GM23248 (cell line): Measurements from ENCODE around the gene CEACAM21. TPM values are rescaled to one million over a fixed set of nuclear protein-coding genes. Genes with fewer than 3 reads are reported as not detected.

Source experiments
- DNase-seq: peaks from one replicate; pipeline ENCODE4 v3.0.0-alpha.2; 2015
- H2AFZ ChIP-seq: fragments of 200-600 bp; sonication (generic); 2 replicates; pipeline ENCODE4 v1.6.1; 2016; ENCODE audit warnings: antibody characterized with exemption
- H3F3A ChIP-seq: fragments of 200-600 bp; sonication (generic); 2 replicates; pipeline ENCODE4 v1.6.1; 2016; ENCODE audit warnings: mild to moderate bottlenecking, antibody characterized with exemption, mixed run types; ENCODE audit not compliant: insufficient read depth
- H3K27ac ChIP-seq: fragments of 200-600 bp; sonication (generic); 2 replicates; pipeline ENCODE4 v1.5.1; 2016; ENCODE audit warnings: mild to moderate bottlenecking
- H3K27me3 ChIP-seq: fragments of 200-600 bp; sonication (generic); replicated peaks from 2 replicates; pipeline ENCODE4 v1.6.1; 2016; ENCODE audit warnings: mild to moderate bottlenecking; ENCODE audit not compliant: insufficient read depth
- H3K36me3 ChIP-seq: fragments of 200-600 bp; sonication (generic); 2 replicates; pipeline ENCODE4 v1.6.1; 2016; ENCODE audit warnings: low read depth, mild to moderate bottlenecking
- H3K4me1 ChIP-seq: fragments of 200-600 bp; sonication (generic); 2 replicates; pipeline ENCODE4 v1.6.1; 2016; ENCODE audit warnings: mild to moderate bottlenecking; ENCODE audit not compliant: insufficient read depth
- H3K4me2 ChIP-seq: fragments of 200-600 bp; sonication (generic); one replicate; pipeline ENCODE4 v1.6.1; 2016; ENCODE audit warnings: mild to moderate bottlenecking; ENCODE audit not compliant: unreplicated experiment
- H3K4me3 ChIP-seq: fragments of 200-600 bp; sonication (generic); 2 replicates; pipeline ENCODE4 v1.5.1; 2016; ENCODE audit warnings: mild to moderate bottlenecking
- H3K79me2 ChIP-seq: fragments of 200-600 bp; sonication (generic); 2 replicates; pipeline ENCODE4 v1.6.1; 2016; ENCODE audit warnings: mild to moderate bottlenecking; ENCODE audit not compliant: insufficient read depth
- H3K9ac ChIP-seq: fragments of 200-600 bp; sonication (generic); 2 replicates; pipeline ENCODE4 v1.6.1; 2016; ENCODE audit warnings: mild to moderate bottlenecking
- H3K9me2 ChIP-seq: fragments of 200-600 bp; sonication (generic); 2 replicates; pipeline ENCODE4 v1.6.1; 2016; ENCODE audit warnings: mixed run types, mild to moderate bottlenecking, moderate library complexity; ENCODE audit not compliant: insufficient read depth
- H3K9me3 ChIP-seq: fragments of 200-600 bp; sonication (generic); one replicate; pipeline ENCODE4 v1.6.1; 2017; ENCODE audit warnings: low read depth
- H4K20me1 ChIP-seq: fragments of 200-600 bp; sonication (generic); 2 replicates; pipeline ENCODE4 v1.6.0; 2016; ENCODE audit not compliant: insufficient read depth
- EZH2 ChIP-seq: fragments of 200-600 bp; sonication (generic); IDR thresholded peaks from 2 replicates; pipeline ENCODE4 v1.6.1; 2018; ENCODE audit warnings: antibody characterized with exemption, mild to moderate bottlenecking; ENCODE audit not compliant: insufficient read depth, poor library complexity, severe bottlenecking
- EZH2phosphoT487 ChIP-seq: fragments of 200-600 bp; sonication (generic); IDR thresholded peaks from 2 replicates; pipeline ENCODE4 v1.6.1; 2018; ENCODE audit warnings: antibody characterized with exemption, moderate library complexity, mild to moderate bottlenecking, low read depth; ENCODE audit not compliant: insufficient read depth
- WGBS, 2 experiments: methylation state at CpG; one replicate each; pipeline ENCODE4 v1.1.6; 2015 to 2017; ENCODE audit warnings: low lambda C conversion rate in 2 of 2, low coverage in 1 of 2; ENCODE audit errors: missing lambda C conversion rate in 2 of 2; 5-methylcytosine and 5-hydroxymethylcytosine counted together
- in situ Hi-C: fragments of 300-500 bp; cut with MboI; formaldehyde crosslinking; loops from 2 replicates; pipeline ENCODE4 v1.15.0; 2020
- polyA plus RNA-seq: library from polyadenylated mRNA; unstranded; fragments of >200 nt; fragmentation: Nextera tagmentation; extraction: Ambion mirVana; gene quantifications from 2 replicates; pipeline ENCODE4 v1.2.1, GENCODE V29; 2016
- total RNA-seq: library from RNA; depleted of rRNA; stranded (reverse); fragments of >200 nt; shearing (Covaris generic); gene quantifications from 2 replicates; pipeline ENCODE4 v1.2.3, GENCODE V29; 2014; rRNA removed

The CEACAM21 gene
- not detected in 2 replicates for total RNA-seq
- polyA plus RNA-seq: not detected in 2 replicates

GRCh38 chr19:41575998-41576397 is at the start of gene CEACAM21:
Gene CEACAM21 (plus strand): TSS chr19:41576166. CDS start chr19:41576275, 109 bp downstream.
- H3F3A ChIP-seq: no peaks in the 10 kb centered on the region
- H3K9me3 ChIP-seq: no peaks in the 10 kb centered on the region
- in situ Hi-C loops: no loop called here
- H3K4me3 ChIP-seq: no peak within 1 kb of the TSS
- H3K27me3 ChIP-seq: peaks cover 17% of the 10 kb centered on the region
- no peak within 1 kb of the TSS for H3K4me2 ChIP-seq
- no peaks in the 10 kb centered on the region for H3K79me2 ChIP-seq
- no peak for TF ChIP-seq EZH2phosphoT487
- no peak for TF ChIP-seq EZH2
- no peaks in the 10 kb centered on the region for H3K4me1 ChIP-seq
- no peaks in the 10 kb centered on the region for H3K36me3 ChIP-seq
- no peaks in the 10 kb centered on the region for H4K20me1 ChIP-seq
- H2AFZ ChIP-seq: no peak within 1 kb of the TSS
- no peak within 1 kb of the TSS for H3K27ac ChIP-seq
- 6 to 16% methylated on average over 4 of the region's 4 CpGs for WGBS, 2 experiments
- no peak for DNase-seq
- H3K9me2 ChIP-seq: no peaks in the 10 kb centered on the region
- no peak within 1 kb of the TSS for H3K9ac ChIP-seq

GRCh38 chr19:41527089-41527488 is 48.9 kb upstream of the CEACAM21 start:
- Histone ChIP-seq H3K79me2 (no peaks in the 10 kb centered on the region), H4K20me1 (no peaks in the 10 kb centered on the region), H3K4me3 (no peak overlapping the region), H3K4me2 (no peak overlapping the region), H3K36me3 (no peaks in the 10 kb centered on the region), H3K4me1 (peaks cover 14% of the 10 kb centered on the region), H3K27me3 (peaks cover 21% of the 10 kb centered on the region), H2AFZ (no peak overlapping the region), H3K27ac (no peak overlapping the region), H3F3A (peaks cover 17% of the 10 kb centered on the region), H3K9me2 (no peaks in the 10 kb centered on the region), H3K9me3 (no peaks in the 10 kb centered on the region), H3K9ac (no peak overlapping the region)
- 2 to 4% methylated on average over 3 of the region's 3 CpGs for WGBS, 2 experiments
- peak; percentile 18 for DNase-seq
- TF ChIP-seq EZH2: no peak
- no peak for TF ChIP-seq EZH2phosphoT487
- in situ Hi-C loops: no loop called here

GRCh38 chr19:41528106-41528505 is 47.9 kb upstream of the CEACAM21 start:
- Histone ChIP-seq H3K4me1 (peaks cover 17% of the 10 kb centered on the region), H2AFZ (no peak overlapping the region), H3K27ac (no peak overlapping the region), H3F3A (peaks cover 20% of the 10 kb centered on the region), H3K36me3 (no peaks in the 10 kb centered on the region), H3K4me3 (no peak overlapping the region), H3K27me3 (peaks cover 11% of the 10 kb centered on the region; the same call in 1 of the 2 replicates), H3K9me2 (no peaks in the 10 kb centered on the region), H3K4me2 (no peak overlapping the region), H3K9ac (no peak overlapping the region), H3K79me2 (no peaks in the 10 kb centered on the region), H3K9me3 (no peaks in the 10 kb centered on the region), H4K20me1 (no peaks in the 10 kb centered on the region)
- in situ Hi-C loops: no loop called here
- WGBS, 2 experiments: 44 to 62% methylated on average over 2 of the region's 2 CpGs
- no peak for DNase-seq
- no peak for TF ChIP-seq EZH2phosphoT487
- no peak for TF ChIP-seq EZH2

GRCh38 chr19:41529484-41530183 is 46.3 kb upstream of the CEACAM21 start:
- no peak overlapping the region for H2AFZ ChIP-seq
- H3K9ac ChIP-seq: no peak overlapping the region
- peaks cover 20% of the 10 kb centered on the region for H3F3A ChIP-seq
- WGBS, 2 experiments: 77 to 80% methylated on average over 4 of the region's 4 CpGs
- DNase-seq: no peak
- no peaks in the 10 kb centered on the region for H3K9me2 ChIP-seq
- H3K27ac ChIP-seq: no peak overlapping the region
- no peak overlapping the region for H3K4me2 ChIP-seq
- H3K4me1 ChIP-seq: peaks cover 17% of the 10 kb centered on the region
- H3K4me3 ChIP-seq: no peak overlapping the region
- no peaks in the 10 kb centered on the region for H3K36me3 ChIP-seq
- H3K27me3 ChIP-seq: no peaks in the 10 kb centered on the region
- TF ChIP-seq EZH2: no peak
- TF ChIP-seq EZH2phosphoT487: no peak
- no peaks in the 10 kb centered on the region for H3K79me2 ChIP-seq
- no peaks in the 10 kb centered on the region for H4K20me1 ChIP-seq
- no peaks in the 10 kb centered on the region for H3K9me3 ChIP-seq
- in situ Hi-C loops: no loop called here

GRCh38 chr19:41530184-41530534 is 45.8 kb upstream of the CEACAM21 start:
- WGBS, 2 experiments: 74 to 78% methylated on average over 4 of the region's 4 CpGs
- no peak overlapping the region for H3K27ac ChIP-seq
- H3K36me3 ChIP-seq: no peaks in the 10 kb centered on the region
- H3K4me1 ChIP-seq: peaks cover 17% of the 10 kb centered on the region
- H3F3A ChIP-seq: peaks cover 20% of the 10 kb centered on the region
- no peaks in the 10 kb centered on the region for H3K9me2 ChIP-seq
- no peaks in the 10 kb centered on the region for H3K79me2 ChIP-seq
- no peaks in the 10 kb centered on the region for H3K27me3 ChIP-seq
- no peak for DNase-seq
- no peak for TF ChIP-seq EZH2
- TF ChIP-seq EZH2phosphoT487: no peak
- no peak overlapping the region for H3K9ac ChIP-seq
- H3K4me2 ChIP-seq: peak overlapping the region; percentile 85
- H3K4me3 ChIP-seq: no peak overlapping the region
- no peaks in the 10 kb centered on the region for H4K20me1 ChIP-seq
- no peaks in the 10 kb centered on the region for H3K9me3 ChIP-seq
- in situ Hi-C loops: no loop called here
- H2AFZ ChIP-seq: no peak overlapping the region
